ENCODE measurements around the gene N4BP2L2. TPM values are rescaled to one million over a fixed set of nuclear protein-coding genes. Genes with fewer than 3 reads are reported as not detected.
A peak's percentile ranks its signal among the peaks of the same experiment; 100 is the strongest.

The N4BP2L2 gene
- total and polyA plus RNA-seq, 2 of the 4 experiments (the other 2 are of a cell fraction): 28.7 to 34.6 TPM

GRCh38 chr13:32454886-32455593 lies 83.6 kb downstream of the N4BP2L2 start:
- H3K4ac ChIP-seq (ENCODE audit: low read depth, low read length): no peak overlapping the region
- ChIA-PET CTCF (no interaction called here), POLR2A (ENCODE audit: unreplicated experiment) (no interaction called here)
- DNase-seq (no peak), ATAC-seq (ENCODE audit: low read depth) (no peak)
- intact Hi-C loops (cut with micrococcal nuclease) (no loop called here), dilution Hi-C loops (cut with HindIII; ENCODE audit: low sequenced_read_pairs, unreplicated experiment) (no loop called here), in situ Hi-C loops (cut with MboI; ENCODE audit: low sequenced_read_pairs) (no loop called here)
- no peak overlapping the region for H3K56ac ChIP-seq (ENCODE audit: extremely low read depth, insufficient read depth, low read length)
- no peak overlapping the region for H4K8ac ChIP-seq (ENCODE audit: low read depth in 2 of 2, low read length in 2 of 2)
- H3K18ac ChIP-seq (ENCODE audit: low read depth, low read length): no peak overlapping the region
- H3K23ac ChIP-seq (ENCODE audit: low read depth, low read length): no peak overlapping the region
- H3K4me2 ChIP-seq (ENCODE audit: low read depth, low read length): no peak overlapping the region
- BruUV-seq (replicated peaks): no TSS peak
- no peak overlapping the region for H3K4me3 ChIP-seq (ENCODE audit: insufficient read depth, low read depth, low read length)
- H3K4me1 ChIP-seq (ENCODE audit: control insufficient read depth, insufficient read depth, low read length): no peaks in the 10 kb centered on the region
- no peak overlapping the region for H3K27ac ChIP-seq (ENCODE audit: insufficient read depth, low read length)
- H3K9ac ChIP-seq (ENCODE audit: low read depth, low read length): no peak overlapping the region
- TF ChIP-seq POLR2A (IDR thresholded peaks at IDR 0.05; ENCODE audit: low read depth, low read length): no peak
- no peak for TF ChIP-seq CHD1 (IDR thresholded peaks at IDR 0.05; ENCODE audit: low read depth, low read length)
- no peaks in the 10 kb centered on the region for H3K27me3 ChIP-seq (ENCODE audit: control insufficient read depth, insufficient read depth, low read length)
- H2AK5ac ChIP-seq (ENCODE audit: low read depth, low read length): no peak overlapping the region
- H3K14ac ChIP-seq (replicated peaks; ENCODE audit: low read depth, low read length): no peak overlapping the region
- WGBS, 2 experiments (ENCODE audit: extremely low coverage in 2 of 2, insufficient read length in 1 of 2): 100% methylated on average over 1 of the region's 8 CpGs; no CpG with 5 or more reads in 1 of the 2 experiments
- H3K36me3 ChIP-seq (ENCODE audit: control insufficient read depth, insufficient read depth, low read length): no peaks in the 10 kb centered on the region
- H4K5ac ChIP-seq (ENCODE audit: low read depth, low read length): no peak overlapping the region
- no peak overlapping the region for H4K91ac ChIP-seq (ENCODE audit: insufficient read depth, low read depth, low read length)
- H3K9me1 ChIP-seq (ENCODE audit: insufficient read depth, low read length): no peaks in the 10 kb centered on the region
- no peak overlapping the region for H2BK20ac ChIP-seq (ENCODE audit: low read depth, low read length)
- no peak overlapping the region for H2BK120ac ChIP-seq (ENCODE audit: low read depth, low read length)
- 0 out of 4 replicates have a peak, but pooled peaks cover 0 to 3% of the 10 kb centered on the region in 2 experiments for H3K79me1 ChIP-seq (ENCODE audit: low read depth in 1 of 2, low read length in 2 of 2)
- H3K9me3 ChIP-seq (ENCODE audit: control insufficient read depth, insufficient read depth, low read length): peaks cover 15% of the 10 kb centered on the region
- no peak overlapping the region for H2BK15ac ChIP-seq (ENCODE audit: low read depth, low read length)
- H2BK5ac ChIP-seq (ENCODE audit: low read depth, low read length, poor library complexity, severe bottlenecking): no peak overlapping the region
- H2AK9ac ChIP-seq (replicated peaks; ENCODE audit: low read depth, low read length, poor library complexity): peak overlapping the region; percentile 14
- H2AFZ ChIP-seq (replicated peaks; ENCODE audit: low read length, poor library complexity): no peak overlapping the region
- no peaks in the 10 kb centered on the region for H4K20me1 ChIP-seq (ENCODE audit: insufficient read depth, low read length)

All from IMR-90 (cell line).